Parathyroid adenoma (tissue), 2 donors: ENCODE results near the gene GBA2.

Source experiments
- H2AFZ ChIP-seq: fragments of 300-600 bp; sonication (generic); one replicate; pipeline ENCODE4 v1.7.0; 2017; ENCODE audit warnings: antibody characterized with exemption, mild to moderate bottlenecking
- H3K27ac ChIP-seq: fragments of 300-600 bp; sonication (generic); one replicate; pipeline ENCODE4 v1.7.0; 2017
- H3K27me3 ChIP-seq: fragments of 300-600 bp; sonication (generic); one replicate; pipeline ENCODE4 v1.7.0; 2017; ENCODE audit warnings: low read length; ENCODE audit not compliant: control insufficient read depth, insufficient read depth
- H3K36me3 ChIP-seq: fragments of 300-600 bp; sonication (generic); one replicate; pipeline ENCODE4 v1.7.0; 2017; ENCODE audit warnings: low read length; ENCODE audit not compliant: control insufficient read depth, insufficient read depth
- H3K4me1 ChIP-seq: fragments of 300-600 bp; sonication (generic); one replicate; pipeline ENCODE4 v1.7.0; 2017; ENCODE audit warnings: control low read depth
- H3K4me2 ChIP-seq: fragments of 300-600 bp; sonication (generic); one replicate; pipeline ENCODE4 v1.7.0; 2017; ENCODE audit warnings: low read length
- H3K4me3 ChIP-seq: fragments of 300-600 bp; sonication (generic); one replicate; pipeline ENCODE4 v1.7.0; 2017; ENCODE audit warnings: low read depth, low read length
- H3K79me2 ChIP-seq: fragments of 300-600 bp; sonication (generic); one replicate; pipeline ENCODE4 v1.7.0; 2017; ENCODE audit warnings: control low read depth
- H3K9ac ChIP-seq: fragments of 300-600 bp; sonication (generic); one replicate; pipeline ENCODE4 v1.7.0; 2017; ENCODE audit warnings: mild to moderate bottlenecking
- H3K9me3 ChIP-seq: fragments of 300-600 bp; sonication (generic); one replicate; pipeline ENCODE4 v1.7.0; 2017; ENCODE audit warnings: low read length; ENCODE audit not compliant: control insufficient read depth
- TF ChIP-seq, protein P1 (sequence below): fragments of 300-600 bp; sonication (generic); IDR thresholded peaks from one replicate; pipeline ENCODE4 v1.7.0; 2017; ENCODE audit warnings: antibody characterized with exemption, mild to moderate bottlenecking
- donor health status: primary hyperparathyroidism.

Gene GBA2

DNA sequence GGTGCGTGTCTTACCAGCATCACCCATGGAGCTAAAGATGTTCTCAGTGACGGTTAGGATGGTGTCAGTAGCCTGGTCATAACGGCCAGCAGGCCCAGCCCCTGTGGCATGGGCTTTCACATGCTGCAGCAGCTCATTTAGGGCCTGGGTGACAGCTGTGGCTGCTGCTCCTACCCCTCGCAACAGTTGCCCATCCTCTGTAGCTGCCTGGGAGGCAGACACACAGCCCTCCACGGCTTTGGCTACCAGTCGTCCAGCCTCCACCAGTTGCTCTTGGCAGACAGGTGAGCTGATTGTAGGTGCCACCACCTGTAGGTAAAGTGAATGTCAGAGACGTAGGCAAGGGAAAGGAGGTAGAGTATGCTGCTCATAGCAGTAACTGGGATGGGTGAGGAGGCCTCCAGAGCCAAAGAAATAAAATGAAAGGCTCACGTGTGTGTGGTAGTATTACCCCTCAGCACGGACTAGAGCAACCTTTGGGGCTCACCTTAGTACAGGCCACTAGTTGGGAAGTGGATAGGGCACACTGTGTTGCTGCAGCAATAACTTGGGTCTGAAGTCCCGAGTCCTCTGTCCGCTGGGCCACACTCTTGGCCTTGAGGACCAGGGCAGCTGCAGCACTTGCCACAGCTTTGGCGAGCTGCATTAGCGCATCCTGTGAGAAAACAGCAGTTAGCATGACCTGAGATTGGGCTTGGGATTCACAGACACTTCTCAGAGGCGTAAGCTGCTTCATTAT, 31.7 kb downstream of the GBA2 start:
- Histone ChIP-seq H2AFZ (no peak overlapping the region), H3K36me3 (no peaks in the 10 kb centered on the region), H3K9me3 (no peaks in the 10 kb centered on the region), H3K79me2 (no peaks in the 10 kb centered on the region), H3K4me2 (no peak overlapping the region), H3K4me1 (peaks cover 2% of the 10 kb centered on the region), H3K27ac (no peak overlapping the region), H3K9ac (no peak overlapping the region), H3K27me3 (no peaks in the 10 kb centered on the region), H3K4me3 (no peak overlapping the region)
- TF ChIP-seq, protein P1, sequence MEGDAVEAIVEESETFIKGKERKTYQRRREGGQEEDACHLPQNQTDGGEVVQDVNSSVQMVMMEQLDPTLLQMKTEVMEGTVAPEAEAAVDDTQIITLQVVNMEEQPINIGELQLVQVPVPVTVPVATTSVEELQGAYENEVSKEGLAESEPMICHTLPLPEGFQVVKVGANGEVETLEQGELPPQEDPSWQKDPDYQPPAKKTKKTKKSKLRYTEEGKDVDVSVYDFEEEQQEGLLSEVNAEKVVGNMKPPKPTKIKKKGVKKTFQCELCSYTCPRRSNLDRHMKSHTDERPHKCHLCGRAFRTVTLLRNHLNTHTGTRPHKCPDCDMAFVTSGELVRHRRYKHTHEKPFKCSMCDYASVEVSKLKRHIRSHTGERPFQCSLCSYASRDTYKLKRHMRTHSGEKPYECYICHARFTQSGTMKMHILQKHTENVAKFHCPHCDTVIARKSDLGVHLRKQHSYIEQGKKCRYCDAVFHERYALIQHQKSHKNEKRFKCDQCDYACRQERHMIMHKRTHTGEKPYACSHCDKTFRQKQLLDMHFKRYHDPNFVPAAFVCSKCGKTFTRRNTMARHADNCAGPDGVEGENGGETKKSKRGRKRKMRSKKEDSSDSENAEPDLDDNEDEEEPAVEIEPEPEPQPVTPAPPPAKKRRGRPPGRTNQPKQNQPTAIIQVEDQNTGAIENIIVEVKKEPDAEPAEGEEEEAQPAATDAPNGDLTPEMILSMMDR: no peak

DNA sequence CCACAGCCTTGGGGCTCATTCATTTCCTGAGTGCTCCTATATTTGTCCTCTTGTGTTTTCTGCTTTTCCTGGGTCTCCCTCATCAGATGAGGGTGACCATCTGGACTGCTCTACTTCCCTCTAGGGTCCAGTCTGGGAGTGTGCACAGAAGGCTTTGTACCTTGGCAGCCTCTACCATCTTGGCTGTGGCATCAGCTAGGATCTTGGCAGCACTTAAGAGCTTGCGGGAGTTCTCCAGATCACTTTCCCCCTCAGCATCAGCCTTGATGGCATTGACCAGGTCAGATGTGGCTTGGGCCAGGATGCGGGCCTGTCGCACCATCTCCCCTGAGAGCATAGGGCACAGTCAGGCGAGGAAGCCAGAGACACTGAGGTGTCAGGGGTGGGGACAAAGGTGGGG, 32.8 kb downstream of the GBA2 start:
- H3K36me3 ChIP-seq: no peaks in the 10 kb centered on the region
- H3K4me1 ChIP-seq: peaks cover 5% of the 10 kb centered on the region
- TF ChIP-seq, protein P1: no peak
- H3K9me3 ChIP-seq: no peaks in the 10 kb centered on the region
- H3K27ac ChIP-seq: no peak overlapping the region
- no peak overlapping the region for H3K4me3 ChIP-seq
- no peak overlapping the region for H3K4me2 ChIP-seq
- no peaks in the 10 kb centered on the region for H3K79me2 ChIP-seq
- H2AFZ ChIP-seq: no peak overlapping the region
- H3K9ac ChIP-seq: no peak overlapping the region
- H3K27me3 ChIP-seq: no peaks in the 10 kb centered on the region

DNA sequence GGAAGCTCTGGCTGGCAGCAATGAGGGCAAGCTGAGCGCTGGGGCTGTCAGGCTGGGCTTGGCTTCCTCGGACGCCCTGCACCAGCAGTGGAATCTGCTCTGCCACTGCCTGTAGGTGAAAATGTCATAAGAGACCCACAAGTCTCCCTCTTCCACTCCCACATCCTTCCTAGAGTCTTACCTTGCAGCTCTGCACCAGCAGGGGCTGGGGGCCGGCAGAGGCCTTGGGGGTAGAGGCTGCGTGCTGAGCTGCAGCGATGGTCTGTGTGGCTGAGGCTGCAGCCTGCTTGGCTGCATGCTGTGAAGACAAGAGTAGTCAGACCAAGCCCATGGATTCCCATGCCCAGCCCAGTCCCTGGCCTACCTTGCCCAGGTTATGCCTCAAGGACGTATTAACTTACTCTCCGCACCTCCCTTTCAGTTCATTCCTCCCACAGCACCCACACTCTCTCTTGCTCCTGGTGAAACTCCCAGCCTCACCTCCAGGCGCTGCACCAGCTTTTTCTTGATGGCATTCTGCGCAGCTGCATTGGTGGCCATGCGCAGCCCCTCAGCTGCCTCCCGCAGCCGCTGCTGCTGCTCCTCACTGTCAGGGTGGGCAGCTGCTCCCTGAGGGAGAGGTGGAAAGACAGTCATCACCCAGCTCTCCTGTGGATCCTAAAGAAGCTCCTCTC, 34.3 kb downstream of the GBA2 start:
- Histone ChIP-seq H3K4me2 (no peak overlapping the region), H3K4me1 (peaks cover 5% of the 10 kb centered on the region), H3K9ac (no peak overlapping the region), H3K9me3 (no peaks in the 10 kb centered on the region), H3K4me3 (no peak overlapping the region), H3K27ac (no peak overlapping the region), H3K36me3 (no peaks in the 10 kb centered on the region), H2AFZ (no peak overlapping the region), H3K27me3 (no peaks in the 10 kb centered on the region), H3K79me2 (no peaks in the 10 kb centered on the region)
- TF ChIP-seq, protein P1: no peak

DNA sequence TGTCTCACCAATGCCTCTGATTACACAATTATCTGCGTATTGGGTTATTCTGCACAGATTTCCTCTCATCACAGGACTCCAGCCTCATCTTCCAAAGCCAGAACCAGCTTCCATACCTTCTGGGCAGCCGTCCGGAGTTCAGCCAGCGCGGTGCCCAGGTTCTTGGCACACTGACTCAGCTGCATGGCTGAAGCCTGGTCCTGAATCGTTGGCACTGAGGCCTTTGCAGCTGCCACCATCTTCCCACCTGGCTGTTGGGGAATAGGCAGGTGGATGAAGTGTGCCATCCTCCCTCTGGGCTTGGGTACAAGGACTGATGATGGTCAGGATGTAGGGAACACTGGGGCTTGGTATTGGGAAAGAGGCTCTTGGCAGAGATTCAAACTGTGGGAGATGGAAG, 34.9 kb downstream of the GBA2 start:
- no peak overlapping the region for H3K9ac ChIP-seq
- TF ChIP-seq, protein P1: no peak
- no peak overlapping the region for H2AFZ ChIP-seq
- H3K79me2 ChIP-seq: no peaks in the 10 kb centered on the region
- no peak overlapping the region for H3K4me3 ChIP-seq
- no peaks in the 10 kb centered on the region for H3K27me3 ChIP-seq
- no peaks in the 10 kb centered on the region for H3K9me3 ChIP-seq
- peaks cover 5% of the 10 kb centered on the region for H3K4me1 ChIP-seq
- H3K36me3 ChIP-seq: no peaks in the 10 kb centered on the region
- H3K27ac ChIP-seq: no peak overlapping the region
- H3K4me2 ChIP-seq: no peak overlapping the region

DNA sequence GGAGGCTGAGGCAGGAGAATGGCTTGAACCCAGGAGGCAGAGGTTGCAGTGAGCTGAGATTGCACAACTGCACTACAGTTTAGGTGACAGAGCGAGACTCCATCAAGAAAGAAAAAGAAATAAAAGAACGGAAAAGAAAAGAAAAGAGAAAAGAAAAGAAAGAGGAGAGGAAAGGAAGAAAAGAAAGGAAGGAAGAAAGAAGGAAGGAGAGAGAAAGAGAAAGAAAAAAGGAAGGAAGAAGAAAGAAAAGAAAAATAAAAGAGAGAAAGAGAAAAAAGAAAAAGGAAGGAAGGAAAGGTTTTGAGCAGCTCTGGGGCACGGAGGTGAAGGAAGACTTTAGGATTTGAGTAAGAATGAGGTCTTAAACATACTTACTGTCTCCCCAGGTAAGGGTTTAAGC, 35.5 kb downstream of the GBA2 start:
- no peak overlapping the region for H3K4me2 ChIP-seq
- H3K27me3 ChIP-seq: no peaks in the 10 kb centered on the region
- H3K9ac ChIP-seq: no peak overlapping the region
- TF ChIP-seq, protein P1: no peak
- H2AFZ ChIP-seq: no peak overlapping the region
- peaks cover 5% of the 10 kb centered on the region for H3K4me1 ChIP-seq
- no peaks in the 10 kb centered on the region for H3K9me3 ChIP-seq
- no peaks in the 10 kb centered on the region for H3K79me2 ChIP-seq
- no peak overlapping the region for H3K4me3 ChIP-seq
- H3K36me3 ChIP-seq: no peaks in the 10 kb centered on the region
- peak overlapping the region; percentile 60 for H3K27ac ChIP-seq
